GM21423 (cell line): Measurements from ENCODE around the gene CASZ1.

Experiments used
- ATAC-seq: cut with Tn5 transposase; IDR thresholded peaks from one replicate; pipeline ENCODE4 v1.9.1; 2021; ENCODE audit warnings: mild to moderate bottlenecking, moderate library complexity; ENCODE audit not compliant: unreplicated experiment

The CASZ1 gene

GRCh38 chr1:10589074-10589473 lies 207.4 kb downstream of the CASZ1 start:
- ATAC-seq: no peak

- no peak for ATAC-seq
These were observed 207.8 kb downstream of the CASZ1 start for GRCh38 chr1:10588640-10589039.
